A549 (cell line): ENCODE data around the gene TCOF1. TPM values are rescaled to one million over a fixed set of nuclear protein-coding genes. Genes with fewer than 3 reads are reported as not detected.
A peak's percentile ranks its signal among the peaks of the same experiment; 100 is the strongest.

ENCODE experiments used
- ATAC-seq, 2 experiments: fragments of 200-7000 bp in 1 of 2; fragments of >200 bp in 1 of 2; cut with Nextera tagmentation in 1 of 2; cut with Tn5 transposase in 1 of 2; 3 replicates each; pipeline versions ENCODE4 v1.8.0 to v1.9.1; 2018 to 2020; ENCODE audit warnings: mild to moderate bottlenecking in 1 of 2, moderate library complexity in 1 of 2
- CTCF ChIA-PET: fragments of 300-600 bp; sonication (Branson Sonifier 250); formaldehyde crosslinking; extraction: SDS; loops from one replicate; lab custom pipeline; 2021; ENCODE audit warnings: antibody characterized with exemption, inconsistent platforms; lab: Yijun Ruan, JAX
- POLR2A ChIA-PET: fragments of 350-600 bp; formaldehyde crosslinking; extraction: SDS; loops from one replicate; lab custom pipeline; 2021; ENCODE audit warnings: antibody characterized with exemption, inconsistent platforms; lab: Yijun Ruan, JAX
- DNase-seq, 2 experiments: peaks; one replicate each; pipeline versions ENCODE4 v3.0.0 to v3.0.0-alpha.2; 2011 to 2016; ENCODE audit warnings: low read depth in 1 of 2, low spot score in 1 of 2
- FAIRE-seq: peaks from 2 replicates; lab custom pipeline; 2011; peaks lifted over from hg19 to GRCh38; lab: Jason Lieb, UNC
- H3K27ac ChIP-seq, 2 experiments: fragments of >200 bp; sonication (Bioruptor Twin); formaldehyde crosslinking; 3 replicates each; pipeline ENCODE4 v1.5.1; 2016 to 2017
- H3K4me1 ChIP-seq: fragments of >200 bp; sonication (Bioruptor Twin); formaldehyde crosslinking; 3 replicates; pipeline ENCODE4 v1.6.1; 2016
- H3K4me2 ChIP-seq: fragments of >200 bp; sonication (Bioruptor Twin); formaldehyde crosslinking; 3 replicates; pipeline ENCODE4 v1.6.1; 2016
- H3K4me3 ChIP-seq: fragments of >200 bp; sonication (Bioruptor Twin); formaldehyde crosslinking; 3 replicates; pipeline ENCODE4 v1.5.1; 2016
- H3K9me3 ChIP-seq: fragments of >200 bp; sonication (Bioruptor Twin); formaldehyde crosslinking; 3 replicates; pipeline ENCODE4 v1.6.1; 2016
- BHLHE40 ChIP-seq: IDR thresholded peaks from 2 replicates; pipeline ENCODE4 v1.6.1; 2012; ENCODE audit warnings: low read depth, low read length, inconsistent platforms
- CBX2 ChIP-seq: fragments of 200-600 bp; sonication (generic); IDR thresholded peaks from 2 replicates; pipeline ENCODE4 v1.6.1; 2016; ENCODE audit warnings: low read depth, mild to moderate bottlenecking, borderline replicate concordance
- CBX8 ChIP-seq: fragments of 200-600 bp; sonication (generic); IDR thresholded peaks from 2 replicates; pipeline ENCODE4 v1.6.1; 2016
- E2F6 ChIP-seq: IDR thresholded peaks from 2 replicates; pipeline ENCODE4 v1.6.1; 2012; ENCODE audit warnings: low read depth, borderline replicate concordance
- EHF ChIP-seq: fragments of 250-450 bp; sonication (Bioruptor Pico); IDR thresholded peaks from 2 replicates; pipeline ENCODE4 v1.5.0; 2020; ENCODE audit warnings: mild to moderate bottlenecking
- EHMT2 ChIP-seq: fragments of 200-600 bp; sonication (generic); IDR thresholded peaks from 2 replicates; pipeline ENCODE4 v1.6.1; 2016; ENCODE audit warnings: antibody characterized with exemption, low read depth, mild to moderate bottlenecking, moderate library complexity
- ELK1 ChIP-seq: fragments of 150-350 bp; IDR thresholded peaks from 2 replicates; pipeline ENCODE4 v1.6.1; 2014; ENCODE audit warnings: low read depth, mild to moderate bottlenecking, low read length
- EP300 ChIP-seq, 2 experiments: fragments of >200 bp; sonication (Bioruptor Twin); formaldehyde crosslinking; IDR thresholded peaks; 2 replicates in 1 of 2; 3 replicates in 1 of 2; pipeline ENCODE4 v1.6.1; 2016 to 2017
- FOSB ChIP-seq: fragments of 250-450 bp; sonication (Bioruptor Pico); IDR thresholded peaks from 2 replicates; pipeline ENCODE4 v1.5.0; 2020; ENCODE audit warnings: mild to moderate bottlenecking, moderate library complexity
- FOSL2 ChIP-seq, 2 experiments: fragments of 450-650 bp in 1 of 2; fragments of >200 bp in 1 of 2; sonication (Bioruptor Twin) in 1 of 2; formaldehyde crosslinking; IDR thresholded peaks; 2 replicates each; pipeline versions ENCODE4 v1.5.0 to v1.6.1; 2016 to 2020; ENCODE audit warnings: mild to moderate bottlenecking in 1 of 2, moderate library complexity in 1 of 2
- HES2 ChIP-seq: fragments of >200 bp; sonication (Bioruptor Twin); formaldehyde crosslinking; IDR thresholded peaks from 2 replicates; pipeline ENCODE4 v1.6.1; 2016
- HOXB13 ChIP-seq: fragments of 250-450 bp; sonication (Bioruptor Pico); IDR thresholded peaks from 2 replicates; pipeline ENCODE4 v1.5.0; 2020; ENCODE audit warnings: low read depth, mild to moderate bottlenecking, moderate library complexity
- HOXB5 ChIP-seq: fragments of 250-450 bp; sonication (Bioruptor Pico); IDR thresholded peaks from 2 replicates; pipeline ENCODE4 v1.5.0; 2020; ENCODE audit warnings: mild to moderate bottlenecking, moderate library complexity
- JUN ChIP-seq, 2 experiments: fragments of >200 bp; sonication (Bioruptor Twin); formaldehyde crosslinking; IDR thresholded peaks; 2 replicates in 1 of 2; 3 replicates in 1 of 2; pipeline ENCODE4 v1.6.1; 2016 to 2017
- JUNB ChIP-seq: fragments of >200 bp; sonication (Bioruptor Twin); formaldehyde crosslinking; IDR thresholded peaks from 2 replicates; pipeline ENCODE4 v1.6.1; 2016
- KDM5A ChIP-seq: fragments of 200-600 bp; sonication (generic); IDR thresholded peaks from 2 replicates; pipeline ENCODE4 v1.6.1; 2016; ENCODE audit warnings: antibody characterized with exemption, mild to moderate bottlenecking
- MAX ChIP-seq: IDR thresholded peaks from 2 replicates; pipeline ENCODE4 v1.6.1; 2012
- MAZ ChIP-seq: fragments of 150-350 bp; IDR thresholded peaks from 2 replicates; pipeline ENCODE4 v1.6.1; 2014; ENCODE audit warnings: antibody characterized with exemption, low read depth, low read length, borderline replicate concordance
- MYC ChIP-seq: IDR thresholded peaks from 2 replicates; pipeline ENCODE4 v1.6.1; 2012; ENCODE audit warnings: mild to moderate bottlenecking, inconsistent platforms, low read length, improper control_type of control experiment, borderline replicate concordance
- NPAS2 ChIP-seq: fragments of 250-450 bp; sonication (Bioruptor Pico); IDR thresholded peaks from 2 replicates; pipeline ENCODE4 v1.8.0; 2022; ENCODE audit warnings: mild to moderate bottlenecking, moderate library complexity, borderline replicate concordance
- RAD21 ChIP-seq, 2 experiments: fragments of >200 bp in 1 of 2; sonication (Bioruptor Twin) in 1 of 2; formaldehyde crosslinking in 1 of 2; IDR thresholded peaks in 1 of 2; conservative IDR thresholded peaks in 1 of 2; 2 replicates in 1 of 2; 3 replicates in 1 of 2; pipeline ENCODE4 v1.6.1; 2012 to 2018; ENCODE audit warnings: inconsistent platforms in 1 of 2
- RARB ChIP-seq: fragments of 250-450 bp; sonication (Bioruptor Pico); IDR thresholded peaks from 2 replicates; pipeline ENCODE4 v1.8.0; 2021; ENCODE audit warnings: mild to moderate bottlenecking, moderate library complexity
- SMC3 ChIP-seq: fragments of >200 bp; sonication (Bioruptor Twin); formaldehyde crosslinking; IDR thresholded peaks from 3 replicates; pipeline ENCODE4 v1.6.1; 2018; ENCODE audit warnings: inconsistent platforms
- SREBF2 ChIP-seq: fragments of 450-650 bp; IDR thresholded peaks from 2 replicates; pipeline ENCODE4 v1.6.1; 2014; ENCODE audit warnings: mild to moderate bottlenecking, moderate library complexity
- TFCP2L1 ChIP-seq: fragments of 250-450 bp; sonication (Bioruptor Pico); IDR thresholded peaks from 2 replicates; pipeline ENCODE4 v1.5.0; 2021; ENCODE audit warnings: mild to moderate bottlenecking
- TP53 ChIP-seq: fragments of 250-450 bp; sonication (Bioruptor Pico); IDR thresholded peaks from 2 replicates; pipeline ENCODE4 v1.5.0; 2021; ENCODE audit warnings: mild to moderate bottlenecking, moderate library complexity
- USF2 ChIP-seq: fragments of 450-650 bp; IDR thresholded peaks from 2 replicates; pipeline ENCODE4 v1.6.1; 2014; ENCODE audit warnings: antibody characterized with exemption
- ZFP36 ChIP-seq: fragments of 450-650 bp; IDR thresholded peaks from 2 replicates; pipeline ENCODE4 v1.6.1; 2014; ENCODE audit warnings: borderline replicate concordance; ENCODE audit not compliant: partially characterized antibody
- ZNF302 ChIP-seq: fragments of 250-450 bp; sonication (Bioruptor Pico); IDR thresholded peaks from 2 replicates; pipeline ENCODE4 v1.9.0; 2021; ENCODE audit warnings: inconsistent platforms, mild to moderate bottlenecking, moderate library complexity
- ZSCAN20 ChIP-seq: fragments of 250-450 bp; sonication (Bioruptor Pico); IDR thresholded peaks from 2 replicates; pipeline ENCODE4 v1.8.0; 2022; ENCODE audit warnings: mild to moderate bottlenecking, moderate library complexity
- WGBS: methylation state at CpG from one replicate; pipeline ENCODE4 v1.1.6; 2017; ENCODE audit errors: missing lambda C conversion rate; 5-methylcytosine and 5-hydroxymethylcytosine counted together
- polyA plus RNA-seq, 4 experiments: library from polyadenylated mRNA; depleted of rRNA in 3 of 4; stranded (reverse); fragments of >200 nt; fragmentation: RNase III in 1 of 4; extraction: RNeasy Plus Mini Kit Qiagen cat#74134 plus additional on column Dnase treatment in 1 of 4; gene quantifications; 2 replicates in 3 of 4; 3 replicates in 1 of 4; pipeline ENCODE4 v1.2.3, GENCODE V29; 2011 to 2017

Gene TCOF1
- polyA plus RNA-seq, 2 of the 4 experiments (the other 2 are of a cell fraction) = 17.5 to 47.1 TPM

- Histone ChIP-seq H3K27ac (no peak overlapping the region), H3K4me3 (peak overlapping the region; percentile 2; the same call in 1 of the 3 replicates), H3K4me1 (peaks cover 37% of the 10 kb centered on the region), H3K9me3 (peaks cover 5% of the 10 kb centered on the region; the same call in 2 of the 3 replicates), H3K4me2 (peak overlapping the region; percentile 98)
- FAIRE-seq (no peak), DNase-seq (no peak), ATAC-seq (no peak)
- ChIA-PET CTCF (interaction anchor here (1.2 to 1.5 kb wide), 4 partner anchors 11 to 26 kb away, joined by 3 to 5 read pairs (median 3); no protein-coding TSS in a partner anchor), POLR2A (no interaction called here)
- 92% methylated on average over 2 of the region's 2 CpGs for WGBS
- TF ChIP-seq TFCP2L1 (CRISPR knock-in tag) (peak; percentile 72; the same call in 1 of the 2 replicates), ZNF302 (CRISPR knock-in tag) (no peak), HOXB13 (CRISPR knock-in tag) (no peak), SMC3 (no peak), HES2 (no peak), TP53 (CRISPR knock-in tag) (0 out of 2 replicates have a peak, but pooled peaks have one; percentile 23), KDM5A (no peak), NPAS2 (CRISPR knock-in tag) (no peak), MAX (no peak), EHF (CRISPR knock-in tag) (no peak), FOSB (CRISPR knock-in tag) (peak; percentile 44; the same call in 1 of the 2 replicates), RAD21 (conservative IDR thresholded peaks at IDR 0.05 in 1 of 2, IDR thresholded peaks at IDR 0.05 in 1 of 2) (no peak), E2F6 (no peak), ZFP36 (no peak), CBX2 (no peak), JUN (IDR thresholded peaks at IDR 0.05) (no peak), BHLHE40 (no peak), CBX8 (no peak), EHMT2 (no peak)
Measured at GRCh38 chr5:150446088-150446487, 88.6 kb downstream of the TCOF1 start.

GRCh38 chr5:150446583-150446982 is 89.1 kb downstream of the TCOF1 start:
- 92% methylated on average over 6 of the region's 6 CpGs for WGBS
- Histone ChIP-seq H3K4me1 (peaks cover 37% of the 10 kb centered on the region), H3K27ac (peak overlapping the region in 1 of 2 experiments; percentile 1; a peak in 1 of 6 replicates), H3K4me2 (peak overlapping the region; percentile 98), H3K9me3 (peaks cover 5% of the 10 kb centered on the region; the same call in 2 of the 3 replicates), H3K4me3 (peak overlapping the region; percentile 2; the same call in 1 of the 3 replicates)
- ATAC-seq (no peak), FAIRE-seq (no peak), DNase-seq (no peak)
- POLR2A ChIA-PET = no interaction called here
- TF ChIP-seq JUNB (no peak), JUN (IDR thresholded peaks at IDR 0.05) (0 out of 5 replicates have a peak, but pooled peaks of 1 of the 2 experiments have one; percentile 30)
- TF ChIP-seq, all 56 proteins: peak for 1
- CTCF ChIA-PET = interaction anchor here (1.2 to 1.5 kb wide), 4 partner anchors 11 to 26 kb away, joined by 3 to 5 read pairs (median 3); no protein-coding TSS in a partner anchor

- Histone ChIP-seq H3K4me1 (peaks cover 37% of the 10 kb centered on the region), H3K4me3 (peak overlapping the region; percentile 78; the same call in 2 of the 3 replicates), H3K4me2 (peak overlapping the region; percentile 98), H3K9me3 (peaks cover 5% of the 10 kb centered on the region; the same call in 2 of the 3 replicates), H3K27ac (peak overlapping the region in 1 of 2 experiments; percentile 96; a peak in 3 of 6 replicates)
- no peak for DNase-seq
- ChIA-PET CTCF (interaction anchor here (0.9 to 1.3 kb wide), 4 partner anchors 11 to 828 kb away, joined by 3 read pairs; no protein-coding TSS in a partner anchor), POLR2A (no interaction called here)
- 88% methylated on average over 6 of the region's 6 CpGs for WGBS
- no peak for ATAC-seq
- TF ChIP-seq SREBF2 (no peak), CBX8 (no peak), ZSCAN20 (no peak), HES2 (no peak), BHLHE40 (no peak), E2F6 (no peak), HOXB5 (no peak), EP300 (IDR thresholded peaks at IDR 0.05) (no peak), USF2 (no peak), MAZ (no peak), ELK1 (no peak), RARB (CRISPR knock-in tag) (no peak), MYC (no peak), FOSL2 (IDR thresholded peaks at IDR 0.05) (no peak), FOSL2 (CRISPR knock-in tag; IDR thresholded peaks at IDR 0.05) (no peak), CBX2 (no peak)
- FAIRE-seq = no peak
Measured at GRCh38 chr5:150447188-150447587, 89.7 kb downstream of the TCOF1 start.
